NCI-H128 (cell line): ENCODE results near the gene KRT17.
"Not testable (repeated sequence)": the region's sequence is repeated elsewhere in the genome, so short reads cannot be mapped to it uniquely, and the experiment has no call there.

Experiments used
- DNase-seq: peaks from one replicate; lab custom pipeline; 2025; ENCODE audit not compliant: unreplicated experiment; lab: John Stamatoyannopoulos, UW

Gene KRT17

DNA sequence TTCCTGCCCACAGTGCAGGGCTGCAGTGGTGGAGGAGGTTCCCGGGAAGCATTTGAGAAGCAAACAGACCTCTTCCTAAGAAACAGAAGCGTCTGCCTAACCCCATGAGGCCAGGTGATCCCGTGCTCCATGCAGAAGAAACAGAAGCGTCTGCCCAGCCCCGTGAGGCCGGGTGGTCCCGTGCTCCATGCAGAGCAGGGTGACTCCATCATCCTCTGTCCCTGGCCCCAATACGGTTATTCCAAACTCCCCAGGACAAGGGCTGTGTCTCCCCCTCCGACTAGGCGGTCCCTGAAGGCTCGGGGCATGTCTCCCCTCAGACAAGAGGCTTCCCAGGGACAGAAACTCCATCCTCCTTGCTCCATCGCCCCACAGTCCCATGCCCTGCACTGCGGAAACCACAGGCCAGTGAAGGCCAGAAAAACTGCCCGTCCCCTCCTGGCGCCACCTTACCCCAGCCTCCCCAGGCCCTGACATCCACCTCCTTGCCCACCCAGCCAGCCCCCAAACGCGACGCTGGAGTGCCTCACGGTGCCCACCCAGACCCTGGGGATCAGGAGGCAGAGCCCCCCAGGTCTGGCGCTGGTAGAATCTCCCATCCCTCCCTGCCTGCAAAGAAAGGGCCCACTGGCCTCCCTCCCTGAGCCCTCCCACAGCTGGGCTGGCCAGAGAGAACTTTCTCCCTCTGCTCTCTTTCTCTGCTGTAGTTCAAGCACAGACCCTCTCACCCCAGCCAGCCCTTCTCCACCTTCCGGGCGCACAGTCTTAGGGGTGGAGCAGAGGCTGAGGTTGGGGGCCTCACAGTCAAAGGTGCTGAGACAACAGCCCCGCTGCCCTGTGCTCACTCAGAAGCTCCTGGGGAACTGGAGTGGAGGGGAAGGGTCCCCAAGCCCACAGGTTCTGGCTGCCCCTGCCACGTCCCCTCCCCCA lies 30.6 kb upstream of the KRT17 start:
- DNase-seq: no peak

DNA sequence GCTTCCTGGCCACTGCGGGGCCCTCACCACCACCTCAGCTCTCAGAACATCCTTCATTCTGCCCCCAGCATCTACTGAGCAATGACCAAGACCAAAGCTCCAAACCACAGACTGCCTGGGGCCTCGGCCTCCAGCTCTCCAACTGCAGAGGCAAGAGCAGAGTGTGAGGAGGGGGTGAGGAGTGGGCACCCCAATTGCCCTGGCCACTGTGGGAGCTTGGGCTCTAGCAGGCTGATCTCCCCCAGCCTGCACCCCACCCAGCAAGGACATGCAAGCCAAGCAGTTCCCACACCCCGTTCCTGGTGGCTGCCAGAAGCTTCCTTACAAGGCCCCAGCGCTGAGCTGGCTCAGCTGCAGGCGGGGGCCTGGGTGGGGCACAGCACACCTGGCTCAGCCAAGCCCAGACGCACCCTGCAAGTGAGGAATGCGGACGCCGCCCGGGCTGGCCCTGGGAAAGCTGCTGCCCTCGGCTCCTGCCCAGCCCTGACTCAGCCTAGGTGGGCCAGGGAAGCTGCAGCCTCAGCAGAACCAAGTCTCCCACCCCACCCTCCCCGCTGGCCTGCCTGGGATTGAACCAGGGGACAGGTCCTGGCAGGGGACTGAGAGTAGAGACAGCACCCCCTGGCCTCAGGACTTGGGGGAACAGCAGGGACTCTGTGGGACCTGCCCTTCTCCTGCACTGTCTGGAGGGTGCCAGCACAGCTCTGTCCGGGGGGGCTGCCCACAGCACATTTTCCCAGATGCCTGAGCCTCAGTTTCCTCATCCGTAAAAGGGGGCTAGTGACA lies 29.7 kb upstream of the KRT17 start:
- no peak for DNase-seq

DNA sequence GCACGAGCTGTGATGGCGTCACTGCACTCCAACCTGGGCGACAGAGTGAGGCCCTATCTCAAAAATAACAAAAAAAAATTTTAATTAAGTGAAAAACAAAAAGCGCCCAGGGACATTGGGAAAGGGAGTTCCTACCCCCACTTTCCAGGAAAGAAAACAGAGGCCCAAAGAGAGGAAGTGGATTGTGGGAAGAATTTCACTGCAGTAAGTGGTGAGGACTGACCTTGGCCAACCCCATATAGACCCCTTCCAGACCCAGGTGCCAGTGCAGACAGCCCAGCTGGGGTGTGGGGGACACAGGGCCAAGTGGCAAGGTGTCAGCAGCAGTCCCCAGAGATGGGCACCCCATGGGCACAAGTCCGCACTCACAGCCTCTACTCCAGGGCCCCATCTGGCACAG lies 29.0 kb upstream of the KRT17 start:
- DNase-seq: no peak

DNA sequence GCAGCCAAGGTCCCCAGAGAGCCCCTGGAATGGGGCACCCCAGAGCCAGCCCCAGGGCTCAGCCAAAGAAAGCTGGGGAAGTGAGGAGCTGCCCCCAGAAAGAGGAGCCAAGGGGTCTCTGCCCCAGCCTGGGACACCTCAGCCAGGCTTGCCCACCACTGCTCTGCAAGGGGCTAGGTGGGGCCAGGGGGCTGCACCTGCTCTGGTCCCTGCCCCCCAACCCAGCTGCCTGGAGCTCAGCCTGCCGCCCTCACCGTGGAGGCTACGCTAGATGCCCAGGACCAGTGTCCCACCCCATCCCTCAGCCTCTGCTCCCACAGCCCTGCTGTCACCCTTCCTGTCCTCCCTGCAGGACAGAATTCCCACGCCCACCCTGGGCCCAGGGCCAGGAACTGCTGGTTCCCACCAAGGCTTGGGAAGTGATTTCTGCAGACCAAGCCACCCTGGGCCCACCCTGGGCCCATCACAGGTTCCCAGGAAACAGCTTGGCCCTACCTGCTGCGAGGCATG lies 28.1 kb upstream of the KRT17 start:
- DNase-seq: no peak

DNA sequence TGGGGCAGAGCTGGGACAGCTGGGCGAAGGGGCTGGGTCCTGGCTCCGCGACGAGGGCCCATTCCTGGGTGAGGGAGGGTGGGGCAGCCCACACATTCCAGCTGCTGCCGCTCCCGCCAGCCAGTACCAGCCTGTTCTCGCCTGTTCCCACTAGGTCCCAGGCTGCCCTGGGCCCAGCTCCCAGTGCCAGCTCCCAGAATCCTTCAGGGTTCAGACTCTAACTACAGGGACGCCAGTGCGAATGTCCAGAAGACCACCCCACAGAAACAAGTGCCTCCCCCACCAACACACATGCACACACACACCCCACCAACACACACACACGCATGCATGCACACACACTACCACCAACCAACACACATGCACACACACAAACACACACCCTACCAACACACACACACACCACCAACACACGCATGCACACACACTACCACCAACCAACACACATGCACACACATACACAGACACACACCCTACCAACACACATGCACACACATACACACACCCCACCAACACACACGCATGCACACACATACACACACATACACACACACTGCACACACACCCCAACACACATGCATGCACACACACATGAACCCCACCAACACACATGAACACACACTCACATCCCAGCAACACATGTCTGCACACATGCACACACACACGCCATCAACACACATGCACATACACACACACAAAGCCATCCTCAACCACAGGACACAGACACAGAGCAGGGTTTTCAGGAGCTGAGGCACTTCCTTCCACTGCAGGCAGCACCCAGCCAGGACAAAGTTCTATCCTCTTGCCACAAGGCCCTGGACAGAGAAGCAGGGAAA lies 27.5 kb upstream of the KRT17 start:
- no peak for DNase-seq

DNA sequence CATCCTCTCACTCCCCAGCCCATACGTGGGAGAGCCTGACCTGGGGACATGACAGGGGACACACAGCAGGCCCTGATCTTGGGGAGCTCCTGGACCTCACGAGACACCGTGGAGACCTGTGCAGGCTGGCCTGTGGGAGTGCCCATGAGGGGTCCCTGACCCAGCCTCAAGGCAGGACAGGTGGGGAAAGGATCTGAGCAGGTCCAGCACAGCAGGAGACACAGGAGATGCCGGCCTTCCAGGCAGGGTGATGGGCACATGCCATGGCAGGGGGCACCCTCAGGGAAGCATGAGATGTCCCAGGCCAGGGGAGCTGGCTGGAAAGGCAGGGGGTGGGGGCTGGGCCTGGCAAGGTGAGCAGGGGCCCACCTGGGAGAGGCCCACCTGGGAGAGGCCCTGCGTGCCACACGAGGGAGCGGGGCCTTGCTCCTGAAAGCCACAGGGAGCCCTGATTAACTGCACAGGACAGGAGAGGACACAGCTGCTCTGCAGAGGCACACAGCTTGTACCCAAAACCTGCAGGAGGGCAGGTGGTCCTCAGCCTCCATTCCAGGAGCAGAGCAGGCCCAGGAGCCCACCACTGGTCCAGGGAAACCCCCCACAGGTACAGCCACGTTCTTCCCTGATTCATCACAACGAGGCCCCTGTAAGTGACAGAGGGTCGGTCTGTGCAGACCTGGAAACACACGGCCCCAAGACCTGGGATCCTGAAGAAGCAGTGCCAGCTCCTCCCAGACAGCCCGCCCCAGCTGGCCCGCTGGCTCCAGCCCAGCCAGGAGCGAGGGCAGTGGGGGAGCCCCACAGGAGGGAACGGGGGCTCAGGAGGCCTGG lies 26.6 kb upstream of the KRT17 start:
- no peak for DNase-seq

DNA sequence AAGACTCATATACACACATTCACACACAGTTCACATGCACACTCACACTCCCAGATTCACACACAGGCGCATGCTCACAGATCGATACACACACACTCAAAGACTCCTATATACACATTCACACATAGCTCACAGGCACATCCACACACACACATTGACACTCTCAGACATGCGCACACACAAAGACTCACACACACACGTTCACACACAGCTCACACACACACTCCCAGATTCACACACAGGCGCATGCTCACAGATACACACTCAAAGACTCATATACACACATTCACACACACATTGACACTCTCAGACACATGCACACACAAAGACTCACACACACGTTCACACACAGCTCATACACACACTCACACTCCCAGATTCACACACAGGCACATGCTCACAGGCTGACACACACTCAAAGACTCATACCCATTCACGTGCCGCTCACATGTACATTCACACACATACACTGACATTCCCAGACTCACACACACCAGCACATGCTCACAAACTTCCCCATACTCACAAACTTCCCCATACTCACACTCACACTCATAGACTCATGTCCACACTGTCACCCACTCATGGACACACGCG lies 25.6 kb upstream of the KRT17 start:
- DNase-seq: no peak

DNA sequence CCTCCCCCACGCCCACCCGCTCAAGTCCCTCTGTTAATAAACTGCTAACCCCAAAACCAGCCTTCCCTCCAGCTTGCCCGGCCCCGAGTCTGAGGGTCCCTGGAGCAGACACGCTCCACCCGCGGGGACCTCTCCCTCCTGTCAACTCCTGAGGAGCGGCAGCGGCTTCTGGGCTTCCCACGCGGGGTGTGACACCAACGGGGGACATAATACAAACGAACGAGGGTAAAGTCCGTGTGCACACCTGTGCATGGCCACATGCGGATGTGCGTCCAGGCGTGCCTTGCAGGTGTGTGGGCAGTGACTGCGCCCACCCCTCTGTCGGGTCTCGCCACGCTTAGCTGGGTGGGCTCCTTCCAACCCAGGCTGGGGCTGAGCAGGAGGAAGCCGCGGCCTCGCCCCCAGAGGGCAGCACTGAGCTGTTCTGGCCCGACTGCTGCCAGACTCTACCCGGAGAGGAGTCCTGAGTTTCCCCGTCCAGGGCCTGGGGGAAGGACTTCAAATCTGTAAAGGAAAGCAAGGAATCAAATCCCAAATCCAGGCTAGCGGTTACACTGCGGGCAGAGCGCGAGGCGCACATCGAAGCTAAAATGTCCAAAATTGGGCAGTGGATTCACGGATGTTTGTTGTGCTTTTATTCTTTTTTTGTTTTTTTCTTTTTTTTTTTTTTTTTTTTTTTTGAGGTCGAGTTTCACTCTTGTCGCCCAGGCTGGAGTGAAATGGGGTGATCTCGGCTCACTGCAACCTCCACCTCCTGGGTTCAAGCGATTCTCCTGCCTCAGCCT lies 24.2 kb upstream of the KRT17 start:
- DNase-seq: peak; percentile 25

DNA sequence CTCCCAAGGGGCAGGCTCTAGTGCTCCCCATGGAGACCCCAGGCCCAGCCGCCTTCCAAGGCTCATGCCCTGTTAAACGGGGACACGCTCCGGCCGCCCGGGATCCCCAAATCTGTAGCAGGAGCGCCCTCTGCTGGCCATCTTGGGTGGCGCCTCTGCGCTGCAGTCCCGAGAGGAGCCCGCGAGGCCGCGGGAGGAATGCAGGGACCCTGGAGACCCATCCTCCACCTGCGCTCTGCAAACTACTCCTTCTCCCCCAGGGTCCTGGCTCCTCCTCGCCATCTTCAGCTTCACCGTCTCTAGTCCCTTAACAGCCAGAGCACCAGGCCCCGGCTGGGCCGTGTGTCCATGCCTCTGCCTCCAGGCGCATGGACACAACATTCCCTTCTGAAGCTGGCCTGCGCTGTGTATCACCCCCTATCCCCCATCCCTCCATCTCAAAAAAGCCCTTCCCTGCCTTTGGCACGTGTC lies 23.6 kb upstream of the KRT17 start:
- peak; percentile 67 for DNase-seq

DNA sequence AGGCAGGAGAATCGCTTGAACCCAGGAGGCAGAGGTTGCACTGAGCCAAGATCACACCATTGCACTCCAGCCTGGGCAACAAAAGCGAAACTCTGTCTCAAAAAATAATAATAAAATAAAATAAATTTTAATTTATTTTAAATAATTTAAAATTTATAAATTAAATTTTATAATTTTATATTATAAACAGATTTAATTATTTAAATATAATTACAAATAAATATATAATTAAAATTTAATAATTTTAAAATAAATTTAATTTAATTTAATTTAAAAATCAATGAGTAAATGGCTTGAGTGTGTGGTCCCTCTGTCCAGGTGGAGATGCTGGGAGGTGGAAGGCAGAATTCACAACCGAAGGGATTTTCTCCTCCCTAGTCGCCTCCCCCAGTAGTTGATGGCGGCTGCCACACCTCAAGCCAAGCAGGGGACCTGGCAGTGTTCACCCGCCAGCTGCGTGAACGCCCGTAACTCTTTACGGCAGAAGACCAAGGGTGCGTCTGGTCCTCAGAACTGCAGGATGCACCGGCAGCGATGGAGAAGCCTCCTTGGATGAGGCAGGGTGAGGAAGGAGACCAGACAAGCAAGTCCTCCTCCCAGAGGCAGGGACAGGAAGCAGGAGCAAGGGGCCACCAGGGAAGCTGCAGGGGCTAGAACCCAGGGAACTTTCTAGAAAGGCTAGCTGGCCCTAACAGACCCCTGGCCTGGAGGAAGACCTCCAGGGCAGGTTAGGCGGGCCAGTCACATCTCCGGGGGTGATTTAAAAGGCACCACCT lies 22.9 kb upstream of the KRT17 start:
- DNase-seq: no peak

DNA sequence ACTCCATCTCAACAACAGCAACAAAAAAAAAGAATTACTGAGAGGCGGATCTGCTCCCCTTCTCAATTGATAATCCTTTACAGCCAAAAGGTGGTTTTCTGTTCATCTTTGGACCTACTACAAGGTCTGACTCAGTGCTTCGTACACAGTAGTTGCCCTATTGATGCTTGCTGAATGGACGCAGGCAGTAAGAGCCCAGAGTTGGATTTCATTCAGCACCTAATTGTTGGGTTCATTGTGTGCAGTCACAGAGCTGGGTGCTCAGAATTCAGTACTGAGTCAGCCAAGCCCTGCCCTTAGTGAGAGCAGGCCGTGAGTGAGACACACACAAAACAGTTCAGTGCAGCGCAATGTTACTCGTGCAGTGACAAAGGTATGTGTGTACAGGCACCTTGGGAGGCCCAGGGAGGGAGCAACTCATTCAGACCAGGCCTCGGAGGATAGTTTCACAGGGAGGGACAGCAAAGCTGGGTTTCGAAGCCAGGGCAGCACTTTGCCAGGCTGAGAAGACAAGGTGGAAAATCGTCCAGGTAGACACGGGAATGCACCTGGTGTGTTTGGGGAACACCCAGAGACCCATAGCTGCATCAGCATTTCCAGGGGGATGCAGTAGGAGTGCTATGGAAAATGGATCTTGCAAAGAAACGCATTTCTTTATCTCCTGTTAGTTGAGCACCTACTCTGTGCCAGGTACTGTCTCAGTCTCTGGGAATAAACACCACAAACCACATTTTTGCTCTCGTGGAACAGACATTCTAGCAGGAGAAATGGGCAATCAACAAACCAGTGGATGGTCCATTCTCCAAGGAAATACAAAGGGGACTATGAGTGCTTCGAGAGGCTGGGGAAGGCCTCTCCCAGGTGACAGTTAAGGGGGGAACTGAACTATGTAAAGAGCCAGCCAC lies 18.1 kb upstream of the KRT17 start:
- no peak for DNase-seq

DNA sequence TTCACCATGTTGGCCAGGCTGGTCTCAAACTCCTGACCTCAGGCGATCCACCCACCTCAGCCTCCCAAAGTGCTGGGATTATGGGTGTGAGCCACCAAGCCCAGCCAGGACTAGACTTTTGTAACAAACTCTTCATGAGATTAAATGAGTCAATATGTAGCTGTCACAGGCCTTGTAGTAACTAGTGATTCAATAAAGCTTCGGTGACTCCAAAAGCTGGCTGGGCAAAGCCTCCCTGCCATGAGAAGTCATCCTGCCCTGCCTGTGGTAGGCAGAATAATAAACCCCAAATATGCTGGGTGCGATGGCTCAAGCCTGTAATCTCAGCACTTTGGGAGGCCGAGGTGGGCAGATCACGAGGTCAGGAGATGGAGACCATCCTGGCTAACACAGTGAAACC lies 16.2 kb upstream of the KRT17 start:
- DNase-seq: not testable (repeated sequence)

DNA sequence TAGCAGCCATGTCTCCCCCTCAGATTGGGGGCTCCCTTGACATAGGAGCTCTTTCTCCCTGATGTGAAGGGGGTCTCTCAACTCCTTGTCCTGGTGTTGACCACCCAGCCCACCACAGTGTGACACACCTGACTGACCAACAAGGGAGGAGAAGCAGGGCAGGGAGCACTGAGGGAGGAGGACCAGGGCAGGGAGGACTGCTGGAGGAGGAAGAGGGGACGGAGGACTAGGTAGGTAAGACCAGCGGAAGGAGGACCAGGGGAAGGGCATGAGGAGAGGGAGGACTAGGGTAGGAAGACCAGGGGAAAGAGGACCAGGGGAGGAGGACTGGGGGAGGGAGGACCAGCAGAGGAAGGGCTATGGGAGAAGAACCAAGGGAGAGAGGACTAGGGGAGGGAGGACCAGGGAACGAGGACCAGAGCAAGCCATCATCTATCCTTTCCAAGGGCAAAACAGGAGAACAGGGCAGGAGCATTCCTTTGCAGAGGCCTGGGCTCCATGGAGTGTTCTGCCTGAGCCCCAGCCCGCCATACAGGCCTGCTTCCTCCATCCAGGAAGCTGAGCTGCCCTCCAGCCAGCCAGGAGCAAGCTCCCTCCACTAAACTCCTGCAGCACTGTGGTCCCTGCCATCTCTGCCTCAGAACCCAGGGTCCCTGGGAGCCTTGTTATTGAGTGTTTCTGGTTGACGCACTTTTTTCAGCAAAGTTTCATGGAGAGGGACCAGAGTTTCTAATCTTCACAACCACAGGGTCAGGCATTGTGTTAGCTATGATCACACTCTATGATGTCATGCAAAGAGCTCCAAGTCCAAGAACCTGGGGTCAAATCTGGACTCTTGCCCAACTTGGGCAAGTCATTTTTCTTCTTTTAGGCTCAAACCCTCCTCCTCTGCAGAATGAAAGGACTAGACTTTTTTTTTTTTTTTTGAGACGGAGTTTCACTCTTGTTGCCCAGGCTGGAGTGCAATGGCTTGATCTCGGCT lies 15.4 kb upstream of the KRT17 start:
- no peak for DNase-seq

DNA sequence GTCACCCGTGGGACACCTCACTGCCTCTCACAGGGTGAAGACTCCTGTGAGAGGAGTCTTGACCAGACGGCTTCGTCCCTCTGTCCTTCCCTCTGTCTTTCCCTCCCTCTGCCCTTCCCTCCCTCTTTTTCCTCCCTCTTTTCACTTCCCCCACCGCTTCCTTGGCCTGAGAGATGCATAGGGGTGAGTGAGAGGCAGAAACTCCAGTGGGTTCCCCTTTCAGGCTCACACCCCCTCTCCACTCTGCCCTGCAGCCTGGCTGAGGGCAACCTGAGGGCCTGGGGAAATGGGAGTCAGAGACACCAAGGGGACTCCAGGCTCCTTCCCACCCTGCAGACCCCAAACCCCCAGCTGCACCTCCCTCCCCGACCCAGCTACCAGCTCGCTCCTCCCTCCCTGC lies 14.6 kb upstream of the KRT17 start:
- no peak for DNase-seq

DNA sequence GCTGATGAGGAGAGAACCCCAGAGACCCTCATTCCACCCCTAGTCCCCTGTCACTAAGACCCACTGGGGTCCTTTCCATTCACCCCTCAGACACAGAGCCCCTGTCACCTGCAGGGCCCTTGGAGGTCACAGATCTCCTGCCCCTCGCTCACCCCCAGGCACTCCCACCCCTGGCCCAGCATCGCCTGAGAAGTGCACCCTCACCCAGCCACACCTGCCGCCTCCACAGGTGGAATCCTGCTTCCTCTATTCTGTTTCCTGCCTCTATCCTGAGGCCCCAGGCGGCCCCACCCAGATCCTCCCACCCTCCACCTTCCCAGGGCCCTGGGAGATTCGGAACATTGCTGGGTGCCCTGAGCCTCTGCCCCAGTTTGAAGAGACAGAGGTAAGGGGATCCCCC lies 13.8 kb upstream of the KRT17 start:
- DNase-seq: no peak

DNA sequence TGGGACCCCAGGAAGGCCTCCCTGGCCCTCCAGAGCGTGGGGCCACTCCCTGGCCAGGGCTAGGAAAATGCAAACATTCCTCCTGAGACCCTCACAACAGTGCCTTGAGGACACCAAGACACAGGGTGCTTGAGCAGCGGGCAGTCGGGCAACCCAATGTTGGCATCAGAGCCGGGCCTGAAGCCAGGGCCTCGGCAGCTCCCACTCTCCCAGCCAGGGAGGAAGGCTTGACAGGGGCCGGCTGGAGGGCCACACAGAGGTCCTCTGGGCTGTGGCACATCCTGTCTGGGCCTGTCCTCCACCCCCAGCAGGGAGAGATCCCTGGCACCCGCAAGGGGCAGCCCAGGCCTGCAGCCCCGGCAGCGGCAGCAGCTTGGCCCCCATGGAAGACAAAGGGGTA lies 12.3 kb upstream of the KRT17 start:
- DNase-seq: no peak
